Measurements from ENCODE around the gene MAP3K2.

MAP3K2 gene

GRCh38 chr2:127347734-127348392 lies 39.9 kb downstream of the MAP3K2 start:
- no peak for DNase-seq

DNA sequence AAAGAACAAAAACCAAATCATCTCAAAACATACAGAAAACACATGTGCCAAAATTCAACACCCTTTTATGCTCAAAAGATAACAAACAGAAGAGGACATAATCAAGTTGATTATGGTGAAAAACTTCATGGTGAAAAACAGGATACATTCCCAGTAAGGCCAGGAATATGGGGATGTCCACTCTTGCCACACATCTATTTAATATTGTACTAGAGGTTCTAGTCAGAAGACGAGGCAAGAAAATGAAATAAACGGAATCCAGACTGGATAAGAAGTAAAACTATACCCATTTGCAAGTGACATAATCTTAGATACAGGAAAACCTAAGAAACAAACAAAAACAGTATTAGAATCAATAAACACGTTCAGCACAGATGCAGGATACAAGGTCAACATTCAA lies 40.8 kb downstream of the MAP3K2 start:
- DNase-seq: no peak

DNA sequence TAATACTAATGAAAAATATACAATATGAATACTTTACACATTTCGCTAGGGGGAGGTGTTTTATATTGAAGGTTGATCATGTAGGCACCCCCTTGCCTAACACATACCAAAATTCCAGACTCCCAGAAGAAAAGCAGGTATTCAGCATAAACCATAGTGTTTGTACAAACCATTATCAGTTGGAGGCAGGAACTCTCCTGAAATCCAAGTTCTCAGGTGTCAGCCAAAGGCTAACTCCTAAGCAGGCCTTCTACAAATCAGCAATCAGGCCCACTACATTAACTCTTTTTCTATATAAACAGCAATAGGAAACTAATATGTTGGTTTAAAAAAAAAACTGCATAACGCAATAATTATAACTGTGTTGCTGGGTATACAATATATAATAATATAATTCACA lies 44.5 kb downstream of the MAP3K2 start:
- no peak for DNase-seq

- DNase-seq: no peak
Measured at GRCh38 chr2:127342101-127342500, 45.7 kb downstream of the MAP3K2 start.

DNA sequence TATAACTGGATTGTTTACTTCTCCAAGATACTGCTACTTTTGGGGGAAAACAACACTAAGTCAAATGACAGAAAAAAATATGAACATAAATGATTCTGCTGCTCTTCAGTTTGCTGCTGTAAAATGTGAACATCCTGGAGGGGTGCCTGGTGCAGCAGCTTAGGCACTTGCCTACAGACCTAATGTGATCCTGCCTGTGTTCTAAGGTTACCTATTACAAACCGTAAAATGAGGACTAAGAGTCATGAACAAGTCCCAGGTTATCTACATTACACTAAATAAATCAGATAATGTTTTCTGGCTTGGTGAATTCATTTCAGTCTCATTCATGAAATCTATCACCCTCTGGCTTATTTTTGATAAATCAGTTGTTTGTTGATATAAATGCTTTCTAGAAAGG lies 55.4 kb downstream of the MAP3K2 start:
- DNase-seq: no peak

GRCh38 chr2:127330753-127331152 lies 57.0 kb downstream of the MAP3K2 start:
- DNase-seq: no peak

DNA sequence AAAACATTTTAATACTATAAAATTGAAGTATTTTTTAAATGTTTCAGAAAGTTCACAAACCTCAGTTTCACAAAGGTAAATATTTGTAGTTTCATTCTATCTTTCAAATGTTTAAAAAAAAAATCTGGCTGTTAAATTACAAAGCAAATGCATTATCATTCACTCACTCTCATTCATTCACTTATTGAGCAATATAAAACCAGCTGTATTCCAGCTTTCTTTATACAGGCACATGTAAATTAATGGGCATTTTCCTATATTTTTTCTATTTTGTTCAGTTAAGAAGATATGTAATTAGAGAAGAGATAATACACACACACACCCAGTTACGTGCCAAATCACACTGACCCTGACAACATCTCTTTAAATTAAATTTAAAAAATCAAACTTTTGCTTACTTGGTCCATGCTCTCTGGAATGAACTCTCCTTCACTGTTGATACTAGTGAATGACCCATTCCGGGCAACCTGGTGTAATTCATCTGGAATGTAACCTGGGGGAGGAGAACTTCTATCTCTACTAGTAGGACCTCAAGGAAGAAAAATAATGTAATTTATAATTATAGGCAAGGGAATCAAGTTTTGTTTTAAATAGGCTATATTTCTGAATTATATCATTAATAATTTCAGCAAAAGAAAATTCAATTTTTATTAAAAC lies 61.4 kb downstream of the MAP3K2 start:
- DNase-seq: no peak

- no peak for DNase-seq
Measured at GRCh38 chr2:127324635-127325034, 63.1 kb downstream of the MAP3K2 start.

DNA sequence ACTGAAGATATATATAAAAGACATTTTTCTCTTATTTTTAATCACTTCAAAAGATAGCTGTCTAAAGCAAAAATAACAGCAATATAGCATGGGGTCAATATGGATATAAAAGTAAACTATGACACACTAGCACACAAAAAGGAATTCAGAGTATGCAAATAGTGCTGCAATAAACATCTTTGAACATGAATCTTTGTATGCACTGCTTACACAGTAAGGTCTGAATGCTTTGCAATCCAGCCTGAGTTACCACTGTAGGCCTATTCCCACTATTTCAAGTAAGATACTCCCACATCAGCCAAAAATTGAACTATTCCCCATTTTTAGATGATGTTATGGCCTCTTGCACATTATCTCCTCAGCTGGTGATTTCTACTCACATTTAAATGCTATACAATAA lies 66.5 kb downstream of the MAP3K2 start:
- DNase-seq: no peak

- no peak for DNase-seq
Measured at GRCh38 chr2:127320586-127321275, 67.0 kb downstream of the MAP3K2 start.

GRCh38 chr2:127320067-127320466 lies 67.7 kb downstream of the MAP3K2 start:
- DNase-seq: no peak

DNA sequence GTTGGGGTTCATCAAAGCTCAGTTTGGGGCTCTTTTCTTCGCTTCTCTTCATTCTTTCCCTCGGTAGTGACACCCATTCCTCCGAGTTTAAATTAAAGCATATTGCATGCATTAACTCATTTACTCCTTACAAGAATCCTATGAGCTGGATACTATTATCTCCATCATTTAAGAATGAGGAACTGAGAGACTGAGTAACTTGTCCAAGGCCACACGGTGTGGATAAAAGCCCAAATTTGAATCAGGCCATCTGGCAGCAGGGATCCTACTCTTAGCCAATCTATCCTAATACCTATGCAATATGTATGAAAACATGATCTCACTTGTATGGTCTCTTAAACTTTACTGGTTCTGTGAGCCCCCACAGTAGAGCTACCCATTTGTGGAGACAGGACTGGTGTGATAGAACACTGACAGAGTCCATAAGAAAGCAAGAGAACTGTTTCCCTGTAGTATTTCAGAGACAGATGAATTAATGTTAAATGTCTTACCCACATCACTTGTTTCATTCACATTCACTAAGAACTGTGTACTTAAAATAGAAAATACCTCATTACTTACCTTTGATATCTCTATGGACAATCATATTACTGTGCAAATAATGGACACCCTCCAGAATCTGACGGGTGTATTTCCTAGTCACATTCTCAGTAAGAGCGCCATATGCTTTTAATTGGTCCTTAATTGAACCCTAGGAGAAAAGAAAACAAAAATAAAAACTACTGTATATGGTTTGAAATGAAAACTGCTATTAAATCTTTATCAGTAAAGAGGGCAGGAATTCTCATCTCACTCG lies 73.4 kb downstream of the MAP3K2 start:
- no peak for DNase-seq

- no peak for DNase-seq
Measured at GRCh38 chr2:127313406-127313805, 74.4 kb downstream of the MAP3K2 start.

DNA sequence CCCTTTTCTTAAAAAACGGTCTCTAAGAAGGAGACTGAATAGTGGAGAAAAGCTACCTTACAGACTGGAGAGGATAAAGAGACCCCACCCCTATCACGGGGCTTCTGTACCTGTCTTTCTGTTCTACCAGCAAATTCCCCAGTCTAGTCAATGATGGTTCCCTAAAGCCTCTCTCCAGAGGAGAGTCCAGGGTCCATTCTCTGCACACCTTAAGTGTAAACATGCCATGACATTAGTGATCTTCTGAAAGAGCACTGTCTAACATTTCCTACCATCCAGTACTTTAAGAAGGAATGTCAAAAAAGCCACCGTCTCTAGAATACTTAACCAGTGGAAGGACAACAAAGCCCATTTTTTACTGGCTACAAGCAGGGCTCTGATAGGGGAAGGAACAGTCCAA lies 76.8 kb downstream of the MAP3K2 start:
- DNase-seq: no peak

DNA sequence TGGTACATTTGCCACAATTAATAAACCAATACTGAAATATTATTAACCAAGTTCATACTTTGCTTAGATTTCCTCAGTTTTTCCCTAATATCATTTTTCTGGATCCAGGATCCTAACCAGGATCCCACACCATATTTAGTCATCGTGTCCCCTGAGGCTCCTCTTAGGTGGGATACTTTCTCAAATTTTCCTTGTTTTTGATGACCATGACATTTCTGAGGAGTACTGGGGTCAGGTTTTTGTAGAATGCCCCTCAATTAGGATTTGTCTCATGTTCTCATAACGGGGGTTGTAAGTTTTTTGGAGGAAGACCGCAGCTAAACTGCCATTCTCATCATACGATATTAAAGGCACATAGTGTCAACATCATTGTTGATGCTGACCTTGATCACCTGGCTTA lies 78.3 kb downstream of the MAP3K2 start:
- DNase-seq: no peak

DNA sequence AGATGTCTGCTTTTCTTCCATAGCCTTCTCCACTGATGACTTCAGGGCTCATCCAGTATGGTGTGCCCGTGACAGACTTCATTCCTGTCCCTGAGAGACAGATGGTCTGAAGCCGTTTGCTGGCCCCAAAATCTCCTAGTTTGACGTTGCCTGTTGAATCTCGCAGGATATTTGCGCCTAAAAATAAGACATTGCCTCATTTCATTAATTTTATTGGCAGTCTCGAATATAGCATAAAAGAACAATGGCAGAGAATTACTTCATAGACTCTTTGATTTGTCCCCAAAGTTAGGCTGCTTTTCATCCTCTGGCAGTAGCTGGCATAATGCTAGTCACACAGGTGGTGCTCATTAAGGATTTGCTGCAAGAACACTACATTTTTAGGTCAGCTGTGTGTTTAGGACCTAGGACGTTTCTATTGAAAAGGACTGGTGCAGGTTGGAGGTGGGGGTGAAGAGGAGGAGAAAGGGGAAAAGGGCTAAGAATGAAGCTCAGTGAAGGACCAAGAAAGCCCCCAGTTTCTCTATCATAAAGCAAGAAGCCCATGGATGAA lies 79.1 kb downstream of the MAP3K2 start:
- DNase-seq: no peak

GRCh38 chr2:127305990-127306585 lies 81.7 kb downstream of the MAP3K2 start:
- DNase-seq: no peak

GRCh38 chr2:127302168-127302567 lies 85.6 kb downstream of the MAP3K2 start:
- no peak for DNase-seq

DNA sequence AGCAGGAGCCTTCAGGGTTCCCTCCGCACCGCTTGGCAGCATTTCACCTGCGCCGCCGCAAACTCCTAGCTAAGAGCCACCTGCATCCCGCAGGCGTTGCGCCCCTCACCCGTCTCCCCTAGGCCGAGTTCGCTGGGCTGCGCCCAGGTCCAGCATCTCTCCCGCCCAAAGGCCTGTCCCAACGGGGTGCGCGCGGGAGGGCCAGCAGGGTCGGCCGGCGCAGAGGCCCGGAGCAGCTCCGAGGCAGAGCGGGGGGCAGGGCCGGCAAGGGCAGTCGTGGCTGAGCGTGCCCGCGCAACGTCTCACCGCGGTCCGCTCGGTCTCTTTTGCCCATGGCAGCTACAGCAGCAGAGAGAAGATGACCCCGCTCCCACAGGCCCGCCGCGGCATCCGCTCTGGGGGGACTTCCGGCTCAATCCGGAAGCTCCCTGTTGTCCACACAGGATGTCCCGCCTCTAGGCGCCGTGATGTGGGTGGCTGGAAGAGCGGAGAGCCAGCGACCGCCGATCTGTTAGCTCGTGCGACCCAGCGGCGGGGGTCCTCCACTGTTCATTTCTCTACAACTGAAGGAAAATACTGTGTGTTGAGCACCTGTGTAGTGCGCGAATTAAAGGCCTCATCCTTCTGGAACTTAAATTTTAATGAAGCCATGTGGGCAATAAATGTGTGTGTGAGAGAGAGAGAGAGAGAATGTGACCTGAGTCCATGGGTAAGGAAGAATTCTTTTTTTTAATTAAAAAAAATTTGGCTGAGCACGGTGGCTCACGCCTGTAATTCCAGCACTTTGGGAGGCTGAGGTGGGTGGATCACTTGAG lies 93.8 kb downstream of the MAP3K2 start, which contains the start of gene ERCC3:
ERCC3 (minus strand) TSS at position 397 of the 815 bp plus-strand sequence; CDS start at position 334, 63 bp downstream.
- peak; percentile 51 for DNase-seq

- no peak for DNase-seq
Measured at GRCh38 chr2:127293386-127293747, 94.4 kb downstream of the MAP3K2 start.

- DNase-seq: no peak
Measured at GRCh38 chr2:127288274-127288673, 99.5 kb downstream of the MAP3K2 start.

GRCh38 chr2:127283275-127283674 lies 104.5 kb downstream of the MAP3K2 start:
- DNase-seq: no peak
